MV-4-11 (cell line): ENCODE data around the gene LRBA.

ENCODE experiments used
- DNase-seq: peaks from one replicate; lab custom pipeline; 2025; lab: John Stamatoyannopoulos, UW

LRBA gene

GRCh38 chr4:150366487-150366999 is 648.5 kb downstream of the LRBA start:
- DNase-seq, result no peak

- DNase-seq, result peak; percentile 55
Observed at GRCh38 chr4:150363721-150364688, 651.1 kb downstream of the LRBA start.

- DNase-seq, result no peak
Observed at GRCh38 chr4:150358691-150359090, 656.4 kb downstream of the LRBA start.

- no peak for DNase-seq
Observed at GRCh38 chr4:150357829-150358228, 657.3 kb downstream of the LRBA start.

- no peak for DNase-seq
Observed at GRCh38 chr4:150355858-150356455, 659.1 kb downstream of the LRBA start.

GRCh38 chr4:150355418-150355817 is 659.7 kb downstream of the LRBA start:
- no peak for DNase-seq

- DNase-seq, result no peak
Observed at GRCh38 chr4:150354214-150354796, 660.8 kb downstream of the LRBA start.

GRCh38 chr4:150348079-150348478 is 667.0 kb downstream of the LRBA start:
- peak; percentile 90 for DNase-seq

- no peak for DNase-seq
Observed at GRCh38 chr4:150345207-150345744, 669.8 kb downstream of the LRBA start.

GRCh38 chr4:150343796-150344195 is 671.3 kb downstream of the LRBA start:
- DNase-seq, result no peak

GRCh38 chr4:150342945-150343344 is 672.1 kb downstream of the LRBA start:
- no peak for DNase-seq

GRCh38 chr4:150337734-150338133 is 677.4 kb downstream of the LRBA start:
- DNase-seq, result no peak

GRCh38 chr4:150336676-150337412 is 678.2 kb downstream of the LRBA start:
- no peak for DNase-seq

- no peak for DNase-seq
Observed at GRCh38 chr4:150332961-150333360, 682.1 kb downstream of the LRBA start.

GRCh38 chr4:150332086-150332485 is 683.0 kb downstream of the LRBA start:
- DNase-seq, result no peak

GRCh38 chr4:150329373-150329772 is 685.7 kb downstream of the LRBA start:
- peak; percentile 20 for DNase-seq

GRCh38 chr4:150328496-150328895 is 686.6 kb downstream of the LRBA start:
- peak; percentile 13 for DNase-seq

- DNase-seq, result peak; percentile 9
Observed at GRCh38 chr4:150327262-150327780, 687.8 kb downstream of the LRBA start.

GRCh38 chr4:150325872-150326271 is 689.2 kb downstream of the LRBA start:
- no peak for DNase-seq

- DNase-seq, result no peak
Observed at GRCh38 chr4:150323406-150324325, 691.4 kb downstream of the LRBA start.
